Left colon (tissue), 2 donors: ENCODE measurements around the gene ZFPL1. TPM values are rescaled to one million over a fixed set of nuclear protein-coding genes. Genes with fewer than 3 reads are reported as not detected.

Experiments used
- ATAC-seq: fragments of 200-7000 bp; cut with Tn5 transposase; one replicate; pipeline ENCODE4 v1.9.1; 2020; ENCODE audit warnings: mild to moderate bottlenecking, moderate library complexity
- DNase-seq, 2 donors: peaks; one replicate each; pipeline ENCODE4 v3.0.0-alpha.2; 2020
- intact Hi-C, 2 donors: fragments of 100-400 bp; cut with DNase I in 1 of 2; cut with micrococcal nuclease in 1 of 2; formaldehyde crosslinking; loops; one replicate each; pipeline versions ENCODE4 v1.11.2 to v1.14.0; 2022; cut with DNase I, micrococcal nuclease
- total RNA-seq, 2 donors: library from RNA; stranded (reverse); fragmentation: NEBNext Ultra II Directional; extraction: Animal tissue kit (Norgen Biotek cat#: 25700); gene quantifications; one replicate each; pipeline ENCODE4 v1.2.1, GENCODE V29; 2021
- donor health status: DM: no; HTN: no; CAD: no.
- donor health status: DM: yes; HTN: yes; CAD: no.

Gene ZFPL1
- total RNA-seq, 2 donors from 2014 or later = 45.3 to 45.6 TPM

DNA sequence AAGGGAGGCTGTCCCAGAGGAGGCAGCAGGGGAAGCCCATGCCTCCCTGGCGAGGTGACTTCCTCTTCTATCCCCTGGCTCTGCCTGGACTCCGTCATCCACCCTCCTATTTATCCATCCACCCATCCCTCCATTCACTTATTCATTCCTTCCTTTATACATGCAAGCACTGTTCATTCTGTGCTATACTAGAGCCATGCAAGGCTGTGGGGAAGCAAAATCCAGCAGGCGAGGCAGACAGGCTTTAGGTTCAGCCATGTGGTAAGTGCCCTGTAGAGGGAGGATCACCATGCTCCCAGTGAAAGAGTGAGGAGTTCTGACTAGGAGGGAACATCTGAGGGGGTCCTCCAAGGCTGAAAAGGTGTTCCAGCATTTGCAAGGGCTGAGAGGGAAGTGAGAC lies 24.5 kb upstream of the ZFPL1 start:
- no peak for ATAC-seq
- intact Hi-C loops = no loop called here
- DNase-seq = no peak

DNA sequence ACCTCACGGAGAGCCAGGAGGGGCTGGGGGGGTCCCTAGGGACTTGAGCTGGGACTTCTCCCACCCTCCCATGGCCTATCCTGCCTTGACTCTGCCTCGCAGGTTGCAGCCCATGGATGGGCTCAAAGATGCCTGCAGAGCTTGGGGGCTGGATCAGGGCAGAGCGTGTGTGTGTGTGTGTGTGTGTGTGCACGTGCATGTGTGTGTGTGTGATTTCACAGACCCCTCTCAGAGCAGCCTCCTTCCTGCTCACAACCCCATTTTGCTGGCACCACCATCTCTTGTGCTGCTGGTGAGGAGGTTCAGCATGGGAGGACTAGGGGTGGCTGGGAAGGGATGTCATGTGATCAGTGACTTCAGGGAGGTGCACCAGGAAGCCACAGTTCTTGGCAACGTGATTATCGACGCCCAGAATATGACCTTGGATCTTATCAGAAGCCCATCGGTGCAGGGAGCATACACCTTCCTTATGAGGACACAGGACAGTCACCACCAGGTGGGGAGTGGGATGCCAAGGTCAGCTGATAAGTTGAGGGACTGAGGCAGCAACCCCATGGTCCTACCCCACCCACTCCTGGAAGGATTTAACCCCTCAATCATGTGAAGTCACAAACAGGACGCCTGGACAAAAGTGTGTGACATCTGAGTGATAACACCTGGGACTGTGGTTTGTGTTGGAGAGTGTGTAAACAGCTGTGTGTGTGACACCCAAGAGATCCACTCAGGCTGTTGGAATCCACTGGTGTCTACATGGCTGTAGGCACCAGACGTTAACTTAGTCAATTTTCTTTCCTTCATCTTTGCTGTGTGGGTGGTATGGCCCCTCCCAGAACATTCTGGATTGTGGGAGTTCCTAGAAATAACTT lies 23.8 kb upstream of the ZFPL1 start:
- intact Hi-C loops = no loop called here
- ATAC-seq = peak; percentile 86
- DNase-seq = no peak

DNA sequence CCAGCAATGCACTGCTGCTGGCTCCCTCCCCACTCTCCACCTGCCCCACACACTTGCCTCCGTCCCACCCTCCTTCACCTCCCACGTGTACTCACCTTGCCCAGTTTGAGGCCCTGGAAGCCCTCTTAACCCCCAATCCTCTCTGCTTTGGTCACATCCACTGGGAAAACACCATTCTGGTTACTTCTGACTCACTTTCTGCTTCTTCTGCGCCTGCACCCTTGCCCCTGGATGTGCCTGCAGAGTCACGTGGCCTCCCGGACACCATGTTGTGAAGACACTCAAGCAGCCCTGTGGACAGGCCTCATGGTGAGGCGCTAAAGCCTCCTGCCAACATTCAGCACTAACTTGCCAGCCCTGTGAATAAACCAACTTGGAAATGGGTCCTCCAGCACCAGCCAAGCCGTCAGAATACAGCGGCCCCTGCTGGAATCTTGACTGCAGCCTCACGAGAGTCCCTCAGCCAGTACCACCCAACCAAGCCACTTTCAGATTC lies 23.1 kb upstream of the ZFPL1 start:
- no peak for DNase-seq
- ATAC-seq = no peak
- intact Hi-C loops = no loop called here

DNA sequence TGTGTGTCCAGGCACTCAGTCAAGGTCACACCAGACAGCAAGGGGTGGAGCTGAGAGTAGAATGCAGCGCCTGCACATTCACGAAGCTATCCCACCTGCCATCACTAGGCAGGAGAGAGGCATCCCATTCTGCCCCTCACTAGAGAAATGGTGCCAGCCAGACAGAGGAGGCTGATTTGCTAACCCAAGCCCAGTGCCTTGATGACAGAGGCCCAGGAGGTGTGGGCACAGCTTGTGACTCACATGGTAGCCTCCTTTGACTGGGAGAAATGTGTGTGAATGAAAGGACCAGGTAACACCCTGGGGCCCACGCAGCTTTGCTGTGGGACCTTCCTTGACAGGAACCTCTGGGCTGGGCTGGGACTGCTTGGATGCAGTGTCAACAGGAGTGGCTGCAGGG lies 20.5 kb upstream of the ZFPL1 start:
- DNase-seq (no peak), ATAC-seq (no peak)

DNA sequence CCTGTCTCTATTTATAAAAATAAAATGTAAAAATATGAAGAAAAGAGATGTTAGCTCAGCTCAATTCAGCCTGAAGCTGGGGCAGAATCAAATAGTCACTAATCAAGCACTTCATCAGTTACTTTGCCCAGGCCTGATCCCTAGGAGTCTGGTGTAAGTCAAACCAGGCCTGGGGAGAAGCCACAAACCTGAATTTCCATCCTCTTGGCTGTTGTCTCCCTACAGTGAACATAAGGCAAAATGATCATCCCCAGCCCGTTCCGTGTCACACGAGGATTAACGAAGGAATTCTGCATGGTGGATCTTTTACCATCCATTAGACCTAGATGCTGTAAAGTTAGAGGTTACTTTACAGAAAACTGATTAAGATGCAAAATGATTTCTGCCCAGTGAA lies 19.2 kb upstream of the ZFPL1 start:
- intact Hi-C loops = no loop called here
- ATAC-seq = no peak
- DNase-seq = no peak

More for the DNA sequence above, 20.5 kb upstream of the ZFPL1 start:
- intact Hi-C loops = no loop called here

DNA sequence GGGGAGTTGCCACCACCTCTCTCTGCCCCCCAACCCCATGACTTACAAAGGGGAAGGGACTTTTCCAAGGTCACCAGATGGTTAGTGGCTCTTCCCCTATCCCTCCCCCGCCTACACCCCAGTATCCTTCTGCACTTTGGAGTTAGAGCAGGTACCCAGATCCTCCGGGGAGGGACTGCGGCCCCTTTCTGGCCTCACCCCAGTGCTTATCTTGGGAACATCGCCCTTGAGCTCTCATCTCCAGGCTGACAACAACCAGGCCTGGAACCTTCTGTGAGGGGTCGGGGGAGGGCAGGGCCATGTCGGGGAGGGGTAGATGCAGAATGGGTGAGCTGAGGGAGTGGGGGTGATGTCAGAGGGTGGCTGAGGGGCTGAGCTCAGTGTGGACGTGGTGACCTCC lies 18.2 kb upstream of the ZFPL1 start:
- no peak for DNase-seq
- intact Hi-C loops = no loop called here
- ATAC-seq = no peak

DNA sequence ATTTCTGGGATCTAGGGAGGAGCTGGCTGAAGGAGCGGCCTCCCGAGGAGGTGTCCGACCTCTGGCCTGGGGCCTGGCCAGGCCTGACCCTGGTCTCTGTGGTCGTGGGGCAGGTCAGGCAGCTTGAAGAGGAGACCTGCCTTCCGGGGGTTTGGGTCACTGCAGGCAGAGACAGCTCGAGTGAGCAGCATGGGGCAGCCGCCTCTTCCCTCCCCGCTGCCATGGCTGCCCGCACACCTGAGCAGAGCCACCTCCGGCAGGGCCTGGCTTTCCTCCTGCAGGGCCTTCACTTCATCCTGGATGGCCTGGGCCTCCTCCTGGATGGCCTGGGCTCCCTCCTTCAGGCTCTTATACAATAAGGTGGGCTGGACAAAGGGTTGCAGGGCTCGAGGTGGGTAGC lies 17.7 kb upstream of the ZFPL1 start:
- intact Hi-C loops = no loop called here
- ATAC-seq = no peak
- DNase-seq = no peak

DNA sequence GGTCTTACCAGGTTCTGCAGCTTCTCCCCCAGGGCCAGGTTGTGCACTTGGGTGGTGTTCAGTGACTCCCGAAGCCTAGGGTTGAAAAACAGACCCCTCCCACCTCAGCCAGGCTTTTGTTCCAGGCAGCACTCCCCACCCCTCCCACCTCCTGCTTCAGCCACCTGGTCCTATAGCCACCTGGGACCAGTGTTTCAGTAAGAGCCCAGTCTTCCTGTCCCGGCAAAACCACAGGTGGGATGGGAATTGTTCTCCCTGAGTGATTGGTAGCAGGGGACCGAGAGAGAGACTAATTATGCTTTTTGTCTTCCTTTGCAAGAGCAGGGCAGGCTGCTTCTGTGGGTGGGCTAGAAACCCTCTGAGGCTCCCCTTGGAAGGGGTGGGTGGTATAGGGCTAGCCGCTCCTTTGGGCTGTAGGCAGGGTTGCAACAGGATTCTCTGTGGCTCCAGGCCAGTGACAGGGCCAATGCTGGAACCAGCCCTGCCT lies 17.2 kb upstream of the ZFPL1 start:
- DNase-seq (no peak), ATAC-seq (no peak)
- intact Hi-C loops = no loop called here

DNA sequence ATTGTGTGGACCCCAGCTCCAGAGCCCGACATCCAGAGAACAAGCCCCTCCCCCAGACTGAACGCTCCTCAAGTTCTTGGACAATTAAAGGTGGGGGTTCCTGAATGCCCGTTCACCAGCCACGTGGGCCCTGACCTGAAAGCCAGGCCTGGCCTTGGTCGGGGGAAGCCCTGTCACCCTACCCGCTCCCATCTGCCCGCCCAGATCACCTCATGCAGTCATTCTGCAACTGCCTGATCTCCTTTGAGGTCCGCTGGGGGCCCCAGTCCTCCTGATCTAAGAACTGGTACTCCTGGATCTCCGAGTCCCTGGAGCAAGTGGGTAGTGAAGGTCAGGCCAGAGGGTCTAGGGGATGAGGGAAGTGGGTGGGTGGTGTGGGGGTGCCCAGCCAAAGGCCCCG lies 16.6 kb upstream of the ZFPL1 start:
- intact Hi-C loops = no loop called here
- DNase-seq = no peak
- ATAC-seq = no peak

DNA sequence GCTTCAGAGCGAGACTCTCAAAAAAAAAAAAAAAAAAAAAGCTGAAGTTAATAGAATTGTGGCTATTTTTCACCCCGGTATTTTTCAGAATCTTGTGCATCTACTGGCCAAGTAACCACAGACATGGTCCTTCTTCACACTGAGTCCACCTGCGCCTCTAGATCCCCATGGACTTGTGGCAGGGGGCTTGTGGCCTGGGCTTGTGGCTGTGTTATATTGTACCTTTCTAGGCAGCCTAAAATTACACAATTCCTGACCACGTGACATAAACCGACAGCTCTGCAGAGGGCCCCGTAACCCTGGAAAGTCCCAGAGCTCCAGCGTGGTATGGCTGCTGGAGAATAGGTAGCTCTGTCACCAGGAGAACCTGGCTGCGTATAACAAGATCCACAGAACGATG lies 14.8 kb upstream of the ZFPL1 start:
- DNase-seq (no peak), ATAC-seq (no peak)
- intact Hi-C loops = no loop called here

DNA sequence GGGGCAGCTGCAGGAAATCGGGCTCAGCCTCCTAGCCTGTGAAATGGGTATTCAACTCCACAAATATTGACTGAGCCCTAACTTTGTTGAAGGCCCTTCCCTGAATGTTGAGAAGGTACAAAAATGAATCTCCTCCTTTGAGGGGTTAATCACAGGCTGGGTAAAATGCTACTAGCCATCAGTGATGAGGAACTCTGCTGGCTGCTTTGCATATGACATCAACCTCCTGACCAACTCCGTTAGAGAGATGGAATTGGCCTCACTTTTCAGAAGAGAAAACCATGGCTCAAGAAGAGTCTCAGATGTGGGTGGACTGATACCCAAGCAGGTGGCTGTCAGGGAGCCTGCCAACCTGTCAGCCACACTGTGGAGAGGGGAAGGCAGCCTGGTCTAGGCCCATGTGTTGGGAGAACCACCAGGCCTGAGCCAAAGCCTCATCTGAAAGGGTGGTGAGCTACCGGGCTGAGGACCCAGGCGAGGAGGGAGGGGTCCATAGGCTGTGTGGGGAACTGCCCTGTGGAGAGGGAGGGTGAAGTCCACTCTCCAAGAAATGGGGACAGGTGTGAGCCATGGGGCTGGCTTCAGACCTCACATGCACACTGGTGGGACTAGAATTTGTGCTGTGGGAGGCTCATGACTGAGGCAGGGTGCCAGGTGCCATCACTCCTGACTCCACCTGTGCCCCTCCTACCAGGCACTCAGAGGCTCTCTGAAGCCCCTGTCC lies 12.0 kb upstream of the ZFPL1 start:
- intact Hi-C loops = no loop called here
- ATAC-seq (no peak), DNase-seq (no peak)

DNA sequence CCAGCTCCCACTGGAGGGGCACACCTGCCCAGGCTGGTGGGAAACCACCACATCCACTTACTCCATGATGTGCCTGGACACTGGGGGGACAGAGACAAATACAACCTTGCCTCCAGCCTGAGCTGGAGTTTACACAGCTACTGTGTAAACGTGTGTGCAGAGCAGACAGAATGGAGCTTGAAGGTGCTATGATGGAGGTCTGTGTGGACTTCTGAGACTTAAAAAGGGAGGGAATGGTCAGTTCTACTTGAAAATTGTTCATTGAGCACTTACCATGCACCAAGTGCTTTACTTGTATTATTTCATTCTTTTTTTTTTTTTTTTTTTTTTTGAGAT lies 11.4 kb upstream of the ZFPL1 start:
- ATAC-seq (no peak), DNase-seq (no peak)
- intact Hi-C loops = no loop called here

DNA sequence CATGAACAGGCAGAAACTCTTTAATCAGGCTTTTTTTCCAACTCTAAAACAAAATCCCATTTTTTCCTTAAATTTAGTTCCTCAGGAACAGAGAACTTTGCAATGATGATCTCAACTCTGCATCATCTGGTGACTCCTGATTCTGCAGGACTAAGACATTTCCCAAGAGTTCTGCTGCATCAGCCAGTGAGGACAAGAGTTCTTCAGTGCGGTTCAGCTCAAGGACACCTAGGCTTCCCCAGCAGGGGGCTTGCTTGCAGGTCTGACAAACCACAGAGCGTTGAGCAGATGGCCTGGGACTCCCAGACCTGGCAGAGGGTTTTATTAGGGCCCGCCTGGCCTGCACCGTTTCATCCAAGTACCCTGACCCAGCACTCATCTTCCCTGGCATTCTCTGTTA lies 6.6 kb upstream of the ZFPL1 start:
- ATAC-seq (no peak), DNase-seq (no peak)
- intact Hi-C loops = no loop called here

DNA sequence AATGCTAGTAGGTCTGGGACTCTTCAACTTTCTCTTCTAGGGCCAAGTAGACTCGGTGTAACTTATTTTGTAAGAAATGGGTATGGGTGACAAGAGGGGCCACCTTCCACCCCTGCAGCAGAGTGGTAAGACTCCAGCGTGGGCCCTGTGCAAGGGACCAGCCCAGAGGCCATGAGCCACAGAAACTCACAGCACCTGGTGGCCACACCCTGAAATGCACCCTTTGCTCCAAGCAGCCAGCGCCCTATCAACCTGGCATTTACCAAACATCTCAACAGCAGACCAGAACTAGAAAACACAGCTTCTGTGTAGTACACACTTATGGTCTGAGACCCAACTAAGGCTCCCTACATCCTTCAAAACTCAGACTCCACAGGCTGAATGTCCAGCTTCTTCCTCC lies 5.9 kb upstream of the ZFPL1 start:
- peak; percentile 61 to 86 for DNase-seq

DNA sequence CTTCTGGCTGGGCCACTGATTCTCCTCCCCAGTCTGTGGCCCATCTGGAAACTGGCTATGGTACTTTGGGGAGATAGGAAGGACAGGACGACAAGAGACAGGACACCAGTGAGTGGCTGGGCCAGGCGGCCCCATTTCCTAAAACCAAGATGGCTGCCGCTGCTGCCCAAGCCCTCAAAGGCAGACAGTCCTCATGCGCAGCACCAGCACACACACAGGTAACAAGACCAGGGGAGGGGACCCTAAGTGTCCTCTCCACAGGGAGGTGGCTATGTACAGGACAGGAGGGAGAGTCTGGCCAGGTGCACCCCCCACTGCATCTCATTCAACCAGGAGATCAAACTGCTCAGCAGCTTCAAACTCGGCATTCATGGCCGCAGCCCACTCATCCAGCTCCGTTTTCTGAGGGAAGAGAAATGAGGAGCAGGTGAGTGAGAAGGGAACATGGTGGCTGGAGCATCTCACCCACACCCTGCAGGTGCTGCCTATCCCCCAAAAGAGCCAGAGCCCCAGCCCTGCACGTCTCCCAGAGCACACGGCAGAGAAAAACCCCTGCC lies 5.2 kb upstream of the ZFPL1 start:
- ATAC-seq (no peak), DNase-seq (no peak)

More for the DNA sequence above, 5.9 kb upstream of the ZFPL1 start:
- peak; percentile 98 for ATAC-seq
- intact Hi-C loops = no loop called here

DNA sequence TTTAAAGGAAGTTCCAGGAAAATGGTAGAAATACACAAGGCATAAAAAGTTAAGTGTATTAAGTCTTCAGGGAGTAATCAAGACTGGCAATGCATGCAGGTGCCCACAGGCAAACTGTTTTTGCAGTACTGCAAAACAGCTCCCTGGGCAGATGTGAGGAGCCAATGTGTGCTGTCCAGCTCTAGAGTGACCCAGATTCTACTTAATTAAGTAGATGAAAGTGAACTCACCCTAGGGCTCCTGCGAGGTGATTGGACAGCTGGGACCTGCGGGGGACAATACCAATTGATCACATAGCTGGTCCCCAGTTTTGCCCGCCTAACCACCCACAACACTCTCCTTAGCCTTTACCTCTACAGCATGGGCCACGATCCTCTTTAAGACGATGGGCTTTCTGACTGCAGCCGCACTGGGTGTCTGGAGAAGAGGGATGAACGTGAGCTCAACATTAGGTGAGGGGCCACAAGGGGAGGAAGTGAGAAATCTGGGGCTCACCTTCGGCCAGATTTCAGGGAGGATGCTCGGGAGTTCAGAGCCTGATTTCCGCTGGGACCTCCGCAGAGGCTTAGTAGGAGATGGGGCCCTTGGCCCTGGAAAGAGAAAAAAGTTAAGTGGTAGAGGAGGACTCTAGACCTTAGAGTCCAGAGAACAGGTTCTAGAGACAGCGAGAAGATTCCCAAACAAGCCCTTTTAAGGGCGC lies 738 bp upstream of the ZFPL1 start:
- no peak for ATAC-seq
- no peak for DNase-seq
- intact Hi-C loops = no loop called here

More for the DNA sequence above, 5.2 kb upstream of the ZFPL1 start:
- intact Hi-C loops = no loop called here

DNA sequence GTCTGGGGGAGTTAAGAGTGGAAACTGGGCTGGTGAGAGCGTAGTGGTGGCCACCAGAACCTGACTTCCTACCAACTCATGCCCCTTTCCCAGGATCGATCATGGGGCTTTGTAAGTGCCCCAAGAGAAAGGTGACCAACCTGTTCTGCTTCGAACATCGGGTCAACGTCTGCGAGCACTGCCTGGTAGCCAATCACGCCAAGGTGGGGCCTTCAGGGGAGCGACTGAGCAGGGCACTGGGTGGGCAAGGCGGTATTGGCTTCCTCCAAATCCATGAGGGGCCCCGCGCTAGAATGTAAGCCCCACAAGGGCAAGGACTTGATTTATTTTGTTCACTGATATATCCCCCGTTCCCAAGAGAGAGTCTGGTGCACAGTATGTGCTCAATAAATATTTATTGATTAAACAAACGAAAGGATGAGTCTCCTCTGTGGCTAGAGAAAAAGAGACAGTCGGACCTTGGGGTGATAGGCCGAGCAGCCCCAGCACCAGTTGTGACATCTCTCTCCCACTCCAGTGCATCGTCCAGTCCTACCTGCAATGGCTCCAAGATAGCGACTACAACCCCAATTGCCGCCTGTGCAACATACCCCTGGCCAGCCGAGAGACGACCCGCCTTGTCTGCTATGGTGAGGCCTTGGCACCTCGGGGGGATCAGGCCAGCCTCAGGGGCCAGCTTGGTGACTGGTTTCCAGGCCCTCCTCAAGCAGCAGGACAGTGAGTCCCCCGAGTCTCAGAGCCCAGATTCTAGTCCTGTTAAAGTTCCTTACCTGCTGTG lies 765 bp downstream of the ZFPL1 start:
- DNase-seq (no peak), ATAC-seq (peak; percentile 7)
- intact Hi-C loops = no loop called here

DNA sequence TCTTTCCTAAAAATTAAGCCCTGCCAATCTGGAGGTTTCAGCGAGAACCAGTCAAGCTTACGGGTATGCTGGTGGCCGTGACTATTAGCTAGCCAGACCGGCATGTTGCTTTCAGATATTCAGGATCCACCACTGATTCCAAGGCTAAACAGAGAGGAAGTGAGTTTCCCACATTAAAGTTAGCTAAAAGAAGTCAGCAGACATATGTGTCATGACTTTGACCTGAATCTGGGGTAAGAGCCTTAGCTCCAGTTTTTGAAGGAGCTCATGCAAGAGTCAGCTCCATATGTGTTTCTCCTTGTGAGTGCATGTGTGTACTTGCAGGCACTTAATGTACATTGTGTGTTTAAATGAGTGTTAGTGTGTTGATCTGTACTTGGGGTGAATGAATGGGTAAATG lies 1.4 kb downstream of the ZFPL1 start:
- intact Hi-C loops = no loop called here
- ATAC-seq (no peak), DNase-seq (no peak)

DNA sequence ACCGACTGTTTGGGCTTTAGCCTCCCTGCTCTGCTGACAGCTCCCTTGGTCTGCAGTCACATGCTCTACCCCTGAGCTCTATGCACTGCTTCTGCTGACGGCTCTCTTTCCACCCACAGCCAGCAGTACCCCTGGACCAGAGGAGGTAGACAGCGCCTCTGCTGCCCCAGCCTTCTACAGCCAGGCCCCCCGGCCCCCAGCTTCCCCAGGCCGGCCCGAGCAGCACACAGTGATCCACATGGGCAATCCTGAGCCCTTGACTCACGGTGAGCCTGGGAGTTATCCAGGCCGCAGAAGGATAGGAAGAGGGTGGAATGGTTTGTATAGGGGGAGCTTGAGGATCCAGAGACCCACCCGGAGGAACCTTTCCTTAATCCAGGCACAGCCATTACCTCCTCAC lies 2.8 kb downstream of the ZFPL1 start:
- DNase-seq (no peak), ATAC-seq (no peak)
- intact Hi-C loops = no loop called here
